GM13977 (cell line): ENCODE measurements around the gene TSPAN3.

Experiments used
- DNase-seq: peaks from one replicate; pipeline ENCODE4 v3.0.0; 2012; ENCODE audit warnings: low spot score
- CTCF ChIP-seq: IDR thresholded peaks from 2 replicates; pipeline ENCODE4 v1.5.1; 2012; ENCODE audit warnings: mild to moderate bottlenecking, control low read depth; ENCODE audit not compliant: insufficient read depth; ENCODE audit errors: extremely low read depth, missing control alignments
- in situ Hi-C: fragments of 300-500 bp; cut with MboI; formaldehyde crosslinking; loops from one replicate; pipeline ENCODE4 v1.12.0; 2022; ENCODE audit warnings: low sequenced_read_pairs, low pct_unique_long_range_greater_than_20kb, mixed read lengths, inconsistent platforms; ENCODE audit not compliant: unreplicated experiment

TSPAN3 gene

GRCh38 chr15:77012117-77012712 lies 58.7 kb downstream of the TSPAN3 start:
- in situ Hi-C loops, result no loop called here

GRCh38 chr15:77010857-77011256 lies 60.1 kb downstream of the TSPAN3 start:
- in situ Hi-C loops, result no loop called here
- no peak for DNase-seq
- TF ChIP-seq CTCF, result no peak

More at GRCh38 chr15:77012117-77012712, 58.7 kb downstream of the TSPAN3 start:
- no peak for TF ChIP-seq CTCF
- DNase-seq, result no peak

- in situ Hi-C loops, result no loop called here
Measured at GRCh38 chr15:77010312-77010686, 60.6 kb downstream of the TSPAN3 start.

GRCh38 chr15:77009646-77010311 lies 61.1 kb downstream of the TSPAN3 start:
- in situ Hi-C loops, result no loop called here
- no peak for TF ChIP-seq CTCF
- no peak for DNase-seq

More at GRCh38 chr15:77010312-77010686, 60.6 kb downstream of the TSPAN3 start:
- DNase-seq, result no peak
- no peak for TF ChIP-seq CTCF

- in situ Hi-C loops, result no loop called here
- TF ChIP-seq CTCF, result no peak
- DNase-seq, result no peak
Measured at GRCh38 chr15:77009176-77009575, 61.7 kb downstream of the TSPAN3 start.

DNA sequence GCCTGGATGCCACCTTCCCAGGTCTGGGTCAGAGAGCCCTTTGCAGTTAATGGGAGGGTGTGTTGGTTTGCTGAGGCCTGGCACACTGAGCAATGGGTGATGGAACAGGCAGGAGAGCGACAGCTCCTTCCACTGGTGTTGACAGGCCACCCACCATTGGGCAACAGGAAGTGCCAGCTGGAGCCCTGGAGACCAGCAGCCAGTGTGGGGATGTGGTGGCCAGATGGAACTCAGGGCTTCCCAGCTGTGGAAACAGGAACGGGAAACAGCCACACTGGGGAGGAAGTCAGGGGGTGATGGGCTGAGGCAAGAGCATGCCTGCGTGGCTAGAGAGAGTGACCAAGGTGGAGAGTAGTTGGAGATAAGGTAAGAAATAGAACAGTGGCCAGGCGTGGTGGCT lies 66.7 kb downstream of the TSPAN3 start:
- no peak for TF ChIP-seq CTCF
- DNase-seq, result no peak
- in situ Hi-C loops, result no loop called here
